ENCODE measurements around the gene GRIK1. TPM values are rescaled to one million over a fixed set of nuclear protein-coding genes. Genes with fewer than 3 reads are reported as not detected.

GRIK1 gene
- polyA plus RNA-seq, 1 donor = 1.9 TPM

GRCh38 chr21:29526545-29526944, 413.3 kb downstream of the GRIK1 start:
- no peaks in the 10 kb centered on the region for H3K27me3 ChIP-seq (ENCODE audit: control insufficient read depth, insufficient read depth, low read length)
- no peak overlapping the region for H3K4me3 ChIP-seq (ENCODE audit: low read length)
- DNase-seq = no peak
- H3K36me3 ChIP-seq (ENCODE audit: control insufficient read depth, insufficient read depth, low read length) = no peaks in the 10 kb centered on the region
- no peak overlapping the region for H3K27ac ChIP-seq (ENCODE audit: low read length)
- no peaks in the 10 kb centered on the region for H3K9me3 ChIP-seq (ENCODE audit: control insufficient read depth, low read depth, low read length)
- no CpG with 5 or more reads among the region's 2 CpGs for WGBS (ENCODE audit: insufficient coverage, low lambda C conversion rate)
- H3K4me1 ChIP-seq (ENCODE audit: control insufficient read depth, insufficient read depth, low read length) = no peaks in the 10 kb centered on the region

GRCh38 chr21:29524055-29524454, 415.7 kb downstream of the GRIK1 start:
- 80% methylated on average over 1 of the region's 1 CpG for WGBS (ENCODE audit: insufficient coverage, low lambda C conversion rate)
- no peak overlapping the region for H3K27ac ChIP-seq (ENCODE audit: low read length)
- H3K4me1 ChIP-seq (ENCODE audit: control insufficient read depth, insufficient read depth, low read length) = no peaks in the 10 kb centered on the region
- H3K27me3 ChIP-seq (ENCODE audit: control insufficient read depth, insufficient read depth, low read length) = no peaks in the 10 kb centered on the region
- no peaks in the 10 kb centered on the region for H3K36me3 ChIP-seq (ENCODE audit: control insufficient read depth, insufficient read depth, low read length)
- no peak for DNase-seq
- H3K4me3 ChIP-seq (ENCODE audit: low read length) = no peak overlapping the region
- no peaks in the 10 kb centered on the region for H3K9me3 ChIP-seq (ENCODE audit: control insufficient read depth, low read depth, low read length)

GRCh38 chr21:29523646-29524045, 416.1 kb downstream of the GRIK1 start:
- H3K4me1 ChIP-seq (ENCODE audit: control insufficient read depth, insufficient read depth, low read length) = no peaks in the 10 kb centered on the region
- no peak for DNase-seq
- H3K9me3 ChIP-seq (ENCODE audit: control insufficient read depth, low read depth, low read length) = no peaks in the 10 kb centered on the region
- H3K27ac ChIP-seq (ENCODE audit: low read length) = no peak overlapping the region
- no peaks in the 10 kb centered on the region for H3K36me3 ChIP-seq (ENCODE audit: control insufficient read depth, insufficient read depth, low read length)
- no peak overlapping the region for H3K4me3 ChIP-seq (ENCODE audit: low read length)
- no CpG with 5 or more reads among the region's 1 CpG for WGBS (ENCODE audit: insufficient coverage, low lambda C conversion rate)
- no peaks in the 10 kb centered on the region for H3K27me3 ChIP-seq (ENCODE audit: control insufficient read depth, insufficient read depth, low read length)

- no CpG with 5 or more reads among the region's 1 CpG for whole genome bisulfite sequencing (ENCODE audit: insufficient coverage, low lambda C conversion rate)
Measured at GRCh38 chr21:29521872-29522271, 417.9 kb downstream of the GRIK1 start.

GRCh38 chr21:29520171-29520570, 419.6 kb downstream of the GRIK1 start:
- H3K27me3 ChIP-seq (ENCODE audit: control insufficient read depth, insufficient read depth, low read length) = no peaks in the 10 kb centered on the region
- H3K27ac ChIP-seq (ENCODE audit: low read length) = no peak overlapping the region
- no peak overlapping the region for H3K4me3 ChIP-seq (ENCODE audit: low read length)
- no peaks in the 10 kb centered on the region for H3K4me1 ChIP-seq (ENCODE audit: control insufficient read depth, insufficient read depth, low read length)
- DNase-seq = no peak
- WGBS (ENCODE audit: insufficient coverage, low lambda C conversion rate) = no CpG with 5 or more reads among the region's 3 CpGs
- no peaks in the 10 kb centered on the region for H3K9me3 ChIP-seq (ENCODE audit: control insufficient read depth, low read depth, low read length)
- H3K36me3 ChIP-seq (ENCODE audit: control insufficient read depth, insufficient read depth, low read length) = no peaks in the 10 kb centered on the region

More at GRCh38 chr21:29521872-29522271, 417.9 kb downstream of the GRIK1 start:
- Histone ChIP-seq H3K4me1 (ENCODE audit: control insufficient read depth, insufficient read depth, low read length) (no peaks in the 10 kb centered on the region), H3K36me3 (ENCODE audit: control insufficient read depth, insufficient read depth, low read length) (no peaks in the 10 kb centered on the region), H3K9me3 (ENCODE audit: control insufficient read depth, low read depth, low read length) (no peaks in the 10 kb centered on the region), H3K27me3 (ENCODE audit: control insufficient read depth, insufficient read depth, low read length) (no peaks in the 10 kb centered on the region), H3K27ac (ENCODE audit: low read length) (no peak overlapping the region), H3K4me3 (ENCODE audit: low read length) (no peak overlapping the region)
- no peak for DNase-seq

- Histone ChIP-seq H3K4me3 (ENCODE audit: low read length) (no peak overlapping the region), H3K27me3 (ENCODE audit: control insufficient read depth, insufficient read depth, low read length) (no peaks in the 10 kb centered on the region), H3K9me3 (ENCODE audit: control insufficient read depth, low read depth, low read length) (no peaks in the 10 kb centered on the region), H3K36me3 (ENCODE audit: control insufficient read depth, insufficient read depth, low read length) (no peaks in the 10 kb centered on the region), H3K27ac (ENCODE audit: low read length) (no peak overlapping the region), H3K4me1 (ENCODE audit: control insufficient read depth, insufficient read depth, low read length) (no peaks in the 10 kb centered on the region)
- DNase-seq = no peak
- no CpG with 5 or more reads among the region's 2 CpGs for WGBS (ENCODE audit: insufficient coverage, low lambda C conversion rate)
Measured at GRCh38 chr21:29514652-29515247, 425.0 kb downstream of the GRIK1 start.

- Histone ChIP-seq H3K27me3 (ENCODE audit: control insufficient read depth, insufficient read depth, low read length) (no peaks in the 10 kb centered on the region), H3K9me3 (ENCODE audit: control insufficient read depth, low read depth, low read length) (no peaks in the 10 kb centered on the region), H3K4me1 (ENCODE audit: control insufficient read depth, insufficient read depth, low read length) (no peaks in the 10 kb centered on the region), H3K4me3 (ENCODE audit: low read length) (no peak overlapping the region), H3K36me3 (ENCODE audit: control insufficient read depth, insufficient read depth, low read length) (no peaks in the 10 kb centered on the region), H3K27ac (ENCODE audit: low read length) (no peak overlapping the region)
- WGBS (ENCODE audit: insufficient coverage, low lambda C conversion rate) = no CpG with 5 or more reads among the region's 1 CpG
- no peak for DNase-seq
Measured at GRCh38 chr21:29513535-29513934, 426.3 kb downstream of the GRIK1 start.

GRCh38 chr21:29511096-29511495, 428.7 kb downstream of the GRIK1 start:
- H3K36me3 ChIP-seq (ENCODE audit: control insufficient read depth, insufficient read depth, low read length) = no peaks in the 10 kb centered on the region
- no peak overlapping the region for H3K27ac ChIP-seq (ENCODE audit: low read length)
- no peaks in the 10 kb centered on the region for H3K4me1 ChIP-seq (ENCODE audit: control insufficient read depth, insufficient read depth, low read length)
- no peaks in the 10 kb centered on the region for H3K27me3 ChIP-seq (ENCODE audit: control insufficient read depth, insufficient read depth, low read length)
- H3K4me3 ChIP-seq (ENCODE audit: low read length) = no peak overlapping the region
- DNase-seq = no peak
- H3K9me3 ChIP-seq (ENCODE audit: control insufficient read depth, low read depth, low read length) = no peaks in the 10 kb centered on the region
- WGBS (ENCODE audit: insufficient coverage, low lambda C conversion rate) = no CpG with 5 or more reads among the region's 4 CpGs

GRCh38 chr21:29509121-29509520, 430.7 kb downstream of the GRIK1 start:
- H3K36me3 ChIP-seq (ENCODE audit: control insufficient read depth, insufficient read depth, low read length) = no peaks in the 10 kb centered on the region
- no peak overlapping the region for H3K4me3 ChIP-seq (ENCODE audit: low read length)
- no peaks in the 10 kb centered on the region for H3K9me3 ChIP-seq (ENCODE audit: control insufficient read depth, low read depth, low read length)
- H3K27me3 ChIP-seq (ENCODE audit: control insufficient read depth, insufficient read depth, low read length) = no peaks in the 10 kb centered on the region
- no peaks in the 10 kb centered on the region for H3K4me1 ChIP-seq (ENCODE audit: control insufficient read depth, insufficient read depth, low read length)
- DNase-seq = no peak
- H3K27ac ChIP-seq (ENCODE audit: low read length) = no peak overlapping the region
- no CpG with 5 or more reads among the region's 6 CpGs for WGBS (ENCODE audit: insufficient coverage, low lambda C conversion rate)

GRCh38 chr21:29508301-29508700, 431.5 kb downstream of the GRIK1 start:
- no peaks in the 10 kb centered on the region for H3K27me3 ChIP-seq (ENCODE audit: control insufficient read depth, insufficient read depth, low read length)
- WGBS (ENCODE audit: insufficient coverage, low lambda C conversion rate) = no CpG with 5 or more reads among the region's 4 CpGs
- no peaks in the 10 kb centered on the region for H3K36me3 ChIP-seq (ENCODE audit: control insufficient read depth, insufficient read depth, low read length)
- H3K4me3 ChIP-seq (ENCODE audit: low read length) = no peak overlapping the region
- no peak overlapping the region for H3K27ac ChIP-seq (ENCODE audit: low read length)
- no peak for DNase-seq
- H3K4me1 ChIP-seq (ENCODE audit: control insufficient read depth, insufficient read depth, low read length) = no peaks in the 10 kb centered on the region
- no peaks in the 10 kb centered on the region for H3K9me3 ChIP-seq (ENCODE audit: control insufficient read depth, low read depth, low read length)

- Histone ChIP-seq H3K27me3 (ENCODE audit: control insufficient read depth, insufficient read depth, low read length) (no peaks in the 10 kb centered on the region), H3K36me3 (ENCODE audit: control insufficient read depth, insufficient read depth, low read length) (no peaks in the 10 kb centered on the region), H3K4me3 (ENCODE audit: low read length) (no peak overlapping the region), H3K27ac (ENCODE audit: low read length) (no peak overlapping the region), H3K4me1 (ENCODE audit: control insufficient read depth, insufficient read depth, low read length) (no peaks in the 10 kb centered on the region), H3K9me3 (ENCODE audit: control insufficient read depth, low read depth, low read length) (no peaks in the 10 kb centered on the region)
- no peak for DNase-seq
- WGBS (ENCODE audit: insufficient coverage, low lambda C conversion rate) = 100% methylated on average over 1 of the region's 3 CpGs
Measured at GRCh38 chr21:29506947-29507346, 432.8 kb downstream of the GRIK1 start.
